Right lobe of liver (tissue), 4 donors: Measurements from ENCODE around the gene ZNHIT6.

Experiments
- POLR2A ChIP-seq: fragments of 450-650 bp; IDR thresholded peaks from one replicate; pipeline ENCODE4 v1.6.1; 2017; ENCODE audit warnings: antibody characterized with exemption, mild to moderate bottlenecking
- TF ChIP-seq, protein P1 (sequence below), 4 donors: fragments of 200-600 bp in 3 of 4; fragments of 450-650 bp in 1 of 4; IDR thresholded peaks; one replicate each; pipeline versions ENCODE4 v1.5.1 to v1.8.0; 2016 to 2022; ENCODE audit warnings: antibody characterized with exemption in 4 of 4, mild to moderate bottlenecking in 2 of 4
- donor health status: DM: no; HTN: no; CAD: no.
- donor health status: DM: no; HTN: no; CAD: no.
- donor health status: DM: no; HTN: yes; CAD: no.

GRCh38 chr1:85605484-85606413 lies 102.5 kb downstream of the ZNHIT6 start:
- TF ChIP-seq, protein P1, sequence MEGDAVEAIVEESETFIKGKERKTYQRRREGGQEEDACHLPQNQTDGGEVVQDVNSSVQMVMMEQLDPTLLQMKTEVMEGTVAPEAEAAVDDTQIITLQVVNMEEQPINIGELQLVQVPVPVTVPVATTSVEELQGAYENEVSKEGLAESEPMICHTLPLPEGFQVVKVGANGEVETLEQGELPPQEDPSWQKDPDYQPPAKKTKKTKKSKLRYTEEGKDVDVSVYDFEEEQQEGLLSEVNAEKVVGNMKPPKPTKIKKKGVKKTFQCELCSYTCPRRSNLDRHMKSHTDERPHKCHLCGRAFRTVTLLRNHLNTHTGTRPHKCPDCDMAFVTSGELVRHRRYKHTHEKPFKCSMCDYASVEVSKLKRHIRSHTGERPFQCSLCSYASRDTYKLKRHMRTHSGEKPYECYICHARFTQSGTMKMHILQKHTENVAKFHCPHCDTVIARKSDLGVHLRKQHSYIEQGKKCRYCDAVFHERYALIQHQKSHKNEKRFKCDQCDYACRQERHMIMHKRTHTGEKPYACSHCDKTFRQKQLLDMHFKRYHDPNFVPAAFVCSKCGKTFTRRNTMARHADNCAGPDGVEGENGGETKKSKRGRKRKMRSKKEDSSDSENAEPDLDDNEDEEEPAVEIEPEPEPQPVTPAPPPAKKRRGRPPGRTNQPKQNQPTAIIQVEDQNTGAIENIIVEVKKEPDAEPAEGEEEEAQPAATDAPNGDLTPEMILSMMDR (IDR thresholded peaks at IDR 0.05), result peak in 2 of 4 donors; percentile 16 to 28
- no peak for TF ChIP-seq POLR2A
